Measurements from ENCODE around the gene GNGT1.

DNA sequence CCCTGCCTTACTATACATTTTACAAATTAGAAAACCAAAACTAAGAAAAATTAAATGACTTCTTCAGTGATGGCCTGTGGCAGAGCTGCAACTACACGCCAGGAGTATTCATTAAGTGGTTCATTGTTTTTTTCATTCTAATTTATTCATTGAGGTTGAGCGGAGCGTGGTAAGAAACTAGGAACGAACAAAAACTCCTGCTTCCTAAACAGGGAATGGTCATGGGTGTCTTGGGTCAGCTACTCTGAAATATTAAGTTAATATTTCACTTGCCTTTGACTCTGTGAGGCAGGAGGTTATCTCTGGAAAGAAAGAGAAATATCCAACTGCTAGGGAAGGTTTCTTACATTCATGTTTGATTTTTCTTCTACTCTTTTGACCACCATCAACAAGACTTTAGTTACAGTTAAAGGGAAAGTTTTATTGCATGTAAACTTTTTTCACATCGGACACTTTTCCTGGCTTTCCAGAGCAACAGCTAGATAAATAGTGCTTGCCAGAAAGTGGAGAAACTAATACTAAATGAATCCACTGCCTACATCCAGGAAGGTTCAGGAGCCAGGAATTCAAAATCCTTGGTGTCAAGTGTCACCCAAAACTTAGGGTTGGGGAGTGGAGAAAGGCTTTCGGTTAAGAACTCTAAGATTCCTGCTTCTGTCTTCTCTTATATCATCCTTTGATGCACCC is 14.3 kb downstream of the GNGT1 start:
- TF ChIP-seq SUZ12 (IDR thresholded peaks at IDR 0.05; ENCODE audit: extremely low read depth, insufficient read depth, insufficient read length) (no peak), YY1 (IDR thresholded peaks at IDR 0.05; ENCODE audit: insufficient read depth, insufficient read length) (no peak), ZNF274 (IDR thresholded peaks at IDR 0.05; ENCODE audit: low read depth, low read length) (no peak)
